ENCODE measurements around the gene PPP4C.

Gene PPP4C

DNA sequence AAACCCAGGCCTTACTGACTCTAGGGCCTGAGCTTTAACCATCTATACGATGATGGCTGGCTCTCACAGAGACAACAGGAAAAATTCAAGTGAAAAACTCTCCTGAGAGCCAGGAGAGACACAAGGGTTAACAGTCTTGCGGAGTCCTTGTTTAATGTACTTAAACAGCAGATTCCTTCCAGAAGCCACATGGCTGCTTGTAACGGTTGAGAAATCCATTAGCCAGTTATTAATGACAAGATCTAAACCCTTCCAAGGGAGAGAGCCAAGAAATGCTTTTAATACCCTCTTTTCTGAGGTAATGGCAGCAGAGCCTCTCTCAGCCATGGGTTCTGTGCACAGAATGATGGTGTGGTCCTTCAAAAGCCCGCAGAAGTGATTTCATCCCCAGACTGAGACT lies 15.4 kb upstream of the PPP4C start:
- no peak for DNase-seq

DNA sequence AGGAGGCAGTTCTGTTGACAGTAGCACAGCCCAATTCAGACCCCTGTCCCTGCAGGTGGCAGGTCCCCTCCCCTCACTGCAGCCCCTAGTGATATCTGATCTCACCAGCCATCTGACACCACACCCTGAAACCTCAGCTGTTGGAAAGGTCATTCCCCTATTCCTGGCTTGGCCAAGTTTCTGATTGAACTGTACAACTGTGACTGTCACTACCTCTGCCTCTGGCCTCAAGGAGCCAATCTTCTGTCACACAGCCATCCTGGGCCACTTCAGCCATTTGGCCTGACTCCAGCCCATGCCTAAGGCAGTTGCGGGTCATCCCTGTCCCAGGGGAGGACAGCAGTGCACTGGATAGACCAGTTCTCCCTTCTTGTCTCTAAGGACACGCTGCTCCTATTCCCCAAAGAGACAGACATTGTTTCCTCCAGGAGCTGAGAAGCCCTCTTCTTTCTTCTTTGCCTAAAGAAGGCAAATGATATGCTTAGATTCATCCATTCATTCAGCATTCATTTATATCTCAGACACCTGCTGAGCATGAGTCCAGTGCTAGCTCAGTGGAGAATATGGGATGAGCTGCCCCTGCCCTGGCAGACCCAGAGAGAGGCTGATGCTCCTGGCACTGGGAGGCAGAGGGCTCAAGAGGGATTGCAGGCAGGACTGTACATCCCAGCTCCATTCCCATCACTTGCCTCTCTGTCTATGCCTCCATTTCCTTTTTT lies 14.8 kb upstream of the PPP4C start:
- DNase-seq = no peak

DNA sequence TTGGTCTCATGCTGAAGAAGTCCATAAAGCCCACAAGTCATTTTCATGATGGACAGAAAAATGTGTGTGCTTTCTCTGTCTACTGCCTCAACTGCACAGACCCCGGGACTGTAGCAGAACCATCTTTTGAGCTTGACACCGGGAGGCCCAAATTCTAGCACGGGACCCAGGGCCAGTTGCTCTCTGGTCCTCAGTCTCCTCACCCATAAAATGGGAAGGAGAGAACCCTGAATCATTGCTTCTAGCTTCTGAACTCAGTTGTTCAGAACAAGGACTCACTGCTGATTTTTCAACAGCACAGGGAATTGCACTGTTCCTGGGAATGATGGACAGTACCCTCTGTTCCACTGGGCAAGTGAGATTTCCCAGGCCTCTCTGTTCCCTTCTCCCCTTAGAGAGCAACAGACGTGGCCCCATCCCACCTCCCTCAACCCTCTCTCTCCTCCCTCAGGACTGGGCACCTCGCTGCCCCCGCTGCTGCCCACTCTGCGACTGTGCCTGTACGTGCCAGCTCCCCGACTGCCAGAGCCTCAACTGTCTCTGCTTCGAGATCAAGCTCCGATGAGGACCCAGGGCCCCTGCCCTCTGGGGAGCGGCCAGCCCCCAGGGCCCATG lies 12.4 kb upstream of the PPP4C start:
- no peak for DNase-seq

DNA sequence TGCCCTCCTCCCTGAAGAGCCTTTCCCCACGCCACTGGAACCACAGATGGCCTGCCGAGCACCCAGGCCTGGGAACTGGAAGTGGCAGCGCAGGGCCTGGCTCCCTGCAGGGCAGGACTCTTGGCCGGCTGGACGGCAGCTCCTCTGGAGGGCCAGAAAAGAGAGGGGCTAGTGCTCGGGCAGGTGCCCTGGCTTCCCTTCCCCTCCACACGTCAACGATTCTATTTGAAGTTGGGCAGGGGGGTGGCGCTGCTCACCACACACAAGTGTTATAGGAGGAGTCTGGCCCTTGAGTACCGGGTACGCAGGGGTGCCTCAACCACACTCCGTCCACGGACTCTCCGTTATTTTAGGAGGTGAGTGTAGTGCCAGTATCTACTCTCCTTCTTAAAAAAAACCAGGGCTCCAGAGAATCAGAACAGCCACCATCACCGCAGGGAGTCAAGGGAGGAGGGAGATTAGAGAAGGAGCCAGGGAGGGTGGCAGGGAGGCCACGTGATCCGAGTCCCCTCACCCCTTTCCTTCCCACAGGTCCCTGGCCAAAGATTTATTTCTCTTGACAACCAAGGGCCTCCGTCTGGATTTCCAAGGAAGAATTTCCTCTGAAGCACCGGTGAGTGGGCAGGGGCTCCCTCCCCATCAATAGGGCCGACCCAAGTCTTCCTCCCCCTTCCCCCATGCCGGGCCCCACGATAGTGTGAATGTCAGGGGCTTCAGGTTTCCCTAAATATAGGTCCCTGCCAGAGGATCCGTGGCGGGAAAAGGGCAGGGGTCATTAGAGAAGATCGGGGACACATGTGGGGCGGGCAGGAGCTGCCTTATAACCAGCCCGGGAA lies 11.7 kb upstream of the PPP4C start:
- DNase-seq = peak; percentile 95

DNA sequence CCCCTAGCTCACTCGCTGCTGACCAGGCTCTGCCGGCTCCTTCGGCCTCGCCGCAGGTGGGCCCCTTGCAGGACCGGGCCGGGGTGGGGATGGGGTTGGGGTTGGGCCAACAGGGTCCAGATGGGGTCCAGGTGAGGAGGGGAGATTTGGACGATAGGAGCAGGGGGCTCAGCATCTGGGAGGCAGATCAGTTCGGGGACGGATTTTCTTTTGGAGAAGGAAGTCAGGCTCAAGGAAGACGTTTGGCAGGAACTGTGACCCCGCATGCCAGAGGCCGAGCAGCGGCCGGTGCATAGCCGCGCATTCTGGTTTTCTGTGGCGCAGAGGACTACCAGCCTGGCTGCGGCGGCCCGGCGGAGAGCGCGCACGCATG lies 11.1 kb upstream of the PPP4C start:
- DNase-seq = no peak

DNA sequence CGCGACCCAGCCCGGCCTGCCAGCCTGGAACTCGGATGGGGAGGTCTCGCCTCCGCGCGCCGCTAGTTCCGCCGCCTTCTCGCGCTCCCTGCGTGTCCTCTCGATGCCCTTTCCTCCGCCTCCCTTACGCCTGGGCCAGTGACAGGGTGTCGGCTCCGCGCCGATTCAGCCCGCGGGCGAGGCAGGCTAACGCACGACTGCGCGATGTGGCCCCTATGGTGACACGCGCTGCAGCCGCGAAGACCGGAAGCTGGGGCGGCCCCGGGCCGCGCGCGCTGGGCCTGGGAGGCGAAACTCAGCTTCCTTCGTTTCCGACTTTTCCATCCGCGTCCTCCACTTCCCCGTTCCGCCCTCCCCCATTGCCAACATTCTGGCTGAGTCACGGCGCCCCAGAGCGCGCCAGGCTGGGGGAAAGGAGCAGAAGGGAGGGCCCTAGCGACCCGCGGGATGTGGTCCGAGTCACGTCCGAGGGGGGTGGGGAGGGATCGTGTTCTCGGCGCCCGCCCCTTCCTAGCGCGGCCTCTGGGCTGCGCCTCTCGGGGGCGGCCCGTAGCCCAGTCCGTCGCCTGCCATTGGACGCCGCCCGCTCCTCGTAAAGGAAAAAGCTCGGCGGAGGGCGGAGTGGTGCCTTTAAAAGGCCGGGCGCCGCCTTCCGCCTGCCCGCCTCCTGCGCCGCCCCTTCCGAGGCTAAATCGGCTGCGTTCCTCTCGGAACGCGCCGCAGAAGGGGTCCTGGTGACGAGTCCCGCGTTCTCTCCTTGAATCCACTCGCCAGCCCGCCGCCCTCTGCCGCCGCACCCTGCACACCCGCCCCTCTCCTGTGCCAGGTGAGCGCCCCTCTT lies 10.5 kb upstream of the PPP4C start, which contains the start of gene ALDOA:
Gene ALDOA (plus strand): TSS at position 659 of the 841 bp plus-strand sequence. CDS start 1,138 bp downstream, outside the sequence.
- peak; percentile 98 for DNase-seq

DNA sequence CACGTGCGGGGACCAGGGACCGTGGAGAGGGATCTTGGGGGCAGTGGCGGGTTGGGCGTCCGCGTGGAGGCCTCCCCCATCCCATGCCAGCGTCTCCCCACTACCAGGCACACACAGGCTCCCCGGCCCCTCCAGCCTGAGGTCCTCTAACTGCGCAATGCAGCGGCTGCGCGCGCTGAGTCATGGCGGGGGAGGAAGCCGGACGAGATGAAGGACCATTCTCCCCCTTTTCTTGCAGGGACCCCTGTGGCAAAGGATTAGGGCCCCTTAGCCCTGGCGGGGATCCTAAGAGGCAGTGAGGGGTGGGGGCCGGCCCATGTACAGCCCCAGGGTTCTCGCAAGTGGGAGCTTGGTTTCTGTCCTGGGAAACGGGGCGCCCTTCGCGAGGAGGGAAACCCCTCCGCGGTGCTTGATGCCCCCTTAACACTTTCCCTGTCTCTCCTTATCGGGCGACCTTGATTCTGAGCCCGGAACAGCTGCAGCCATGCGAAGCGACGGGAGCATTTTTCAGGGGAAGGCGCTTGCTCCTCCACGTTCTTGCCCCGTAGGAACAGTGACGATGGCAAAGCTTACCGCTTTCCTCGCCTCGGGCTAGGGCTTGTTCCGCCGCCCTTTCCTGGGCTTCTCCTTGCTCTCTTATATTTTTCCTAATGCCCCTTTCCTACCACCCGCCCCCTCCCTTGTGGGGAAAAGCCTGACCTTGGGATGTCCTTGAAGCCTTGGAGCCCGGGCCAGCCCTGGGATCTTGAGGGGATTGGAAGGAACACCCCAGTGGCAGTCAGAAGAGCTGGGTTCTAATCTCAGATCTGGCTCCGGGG lies 9.6 kb upstream of the PPP4C start:
- DNase-seq = no peak

DNA sequence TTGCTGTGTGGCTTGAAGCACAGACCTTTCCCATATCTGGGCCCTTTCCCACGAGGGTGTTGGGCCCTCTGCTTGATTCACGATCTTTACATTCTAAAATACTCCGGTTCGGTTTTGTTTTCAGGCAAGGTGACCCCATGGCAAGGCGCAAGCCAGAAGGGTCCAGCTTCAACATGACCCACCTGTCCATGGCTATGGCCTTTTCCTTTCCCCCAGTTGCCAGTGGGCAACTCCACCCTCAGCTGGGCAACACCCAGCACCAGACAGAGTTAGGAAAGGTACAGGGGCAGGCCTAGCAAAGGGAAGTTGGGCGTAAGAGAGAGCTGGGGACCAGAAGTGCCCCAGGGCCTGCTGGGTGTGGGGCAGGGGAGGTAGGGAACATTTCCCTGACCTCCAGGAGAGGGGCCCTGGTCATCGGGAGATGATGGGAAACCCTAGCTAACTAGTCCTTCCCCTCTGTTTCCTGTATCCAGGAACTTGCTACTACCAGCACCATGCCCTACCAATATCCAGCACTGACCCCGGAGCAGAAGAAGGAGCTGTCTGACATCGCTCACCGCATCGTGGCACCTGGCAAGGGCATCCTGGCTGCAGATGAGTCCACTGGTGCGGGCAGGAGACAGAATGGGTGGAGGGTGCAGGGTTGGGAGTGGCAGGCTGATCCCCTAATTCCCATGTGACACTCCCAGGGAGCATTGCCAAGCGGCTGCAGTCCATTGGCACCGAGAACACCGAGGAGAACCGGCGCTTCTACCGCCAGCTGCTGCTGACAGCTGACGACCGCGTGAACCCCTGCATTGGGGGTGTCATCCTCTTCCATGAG lies 8.8 kb upstream of the PPP4C start:
- no peak for DNase-seq

DNA sequence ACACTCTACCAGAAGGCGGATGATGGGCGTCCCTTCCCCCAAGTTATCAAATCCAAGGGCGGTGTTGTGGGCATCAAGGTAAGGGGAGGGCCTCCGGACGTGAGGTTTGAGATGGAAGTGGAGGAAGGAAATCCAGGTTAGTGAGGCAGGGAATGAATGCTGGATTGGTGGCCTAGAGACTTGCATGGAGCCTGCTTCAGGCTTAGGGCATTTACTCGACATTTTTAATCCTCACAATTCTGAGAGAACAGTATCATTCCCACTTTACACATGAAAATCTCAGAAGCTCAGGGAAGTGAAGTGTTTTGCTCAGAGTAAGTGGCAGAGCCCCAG lies 8.2 kb upstream of the PPP4C start:
- no peak for DNase-seq

DNA sequence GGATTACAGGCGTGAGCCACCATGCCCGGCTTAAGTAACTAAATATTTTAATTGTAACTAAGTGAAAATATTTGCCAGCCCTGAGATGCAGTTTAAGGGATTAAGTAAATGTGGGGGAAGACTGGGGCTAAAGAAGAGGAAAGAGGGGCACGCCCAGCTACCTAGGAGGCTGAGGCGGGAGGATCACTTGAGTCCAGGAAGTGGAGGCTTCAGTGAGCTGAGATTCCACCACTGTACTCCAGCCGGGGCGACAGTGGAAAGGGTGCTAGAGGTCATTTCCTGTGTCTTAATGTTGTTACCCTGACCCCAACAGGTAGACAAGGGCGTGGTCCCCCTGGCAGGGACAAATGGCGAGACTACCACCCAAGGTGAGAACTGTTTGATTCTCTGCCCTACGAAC lies 7.5 kb upstream of the PPP4C start:
- no peak for DNase-seq

DNA sequence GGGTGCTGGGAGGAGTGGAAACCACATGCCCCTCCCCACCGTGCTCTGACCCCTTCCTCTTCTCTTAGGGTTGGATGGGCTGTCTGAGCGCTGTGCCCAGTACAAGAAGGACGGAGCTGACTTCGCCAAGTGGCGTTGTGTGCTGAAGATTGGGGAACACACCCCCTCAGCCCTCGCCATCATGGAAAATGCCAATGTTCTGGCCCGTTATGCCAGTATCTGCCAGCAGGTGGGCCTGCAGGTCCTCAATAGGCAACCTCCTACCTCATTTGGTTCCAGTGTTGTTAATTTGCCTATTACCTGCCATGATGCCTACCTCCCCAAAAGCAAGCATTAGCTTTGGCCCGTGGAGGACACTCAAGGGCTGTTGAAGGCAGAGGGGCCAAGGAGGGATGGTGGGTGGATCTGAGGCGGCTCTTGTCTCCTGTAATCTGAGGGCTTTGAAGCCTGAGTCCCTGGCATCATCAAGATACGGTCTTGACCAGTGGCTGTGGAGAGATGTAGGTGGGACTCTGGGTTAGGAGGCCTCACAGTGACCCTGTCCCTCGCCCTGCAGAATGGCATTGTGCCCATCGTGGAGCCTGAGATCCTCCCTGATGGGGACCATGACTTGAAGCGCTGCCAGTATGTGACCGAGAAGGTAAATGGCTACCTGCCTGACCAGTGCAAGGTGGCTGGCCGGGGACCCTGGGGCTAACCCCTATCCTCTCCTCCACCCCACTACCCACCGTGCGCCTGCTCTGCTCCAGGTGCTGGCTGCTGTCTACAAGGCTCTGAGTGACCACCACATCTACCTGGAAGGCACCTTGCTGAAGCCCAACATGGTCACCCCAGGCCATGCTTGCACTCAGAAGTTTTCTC lies 6.8 kb upstream of the PPP4C start:
- no peak for DNase-seq

DNA sequence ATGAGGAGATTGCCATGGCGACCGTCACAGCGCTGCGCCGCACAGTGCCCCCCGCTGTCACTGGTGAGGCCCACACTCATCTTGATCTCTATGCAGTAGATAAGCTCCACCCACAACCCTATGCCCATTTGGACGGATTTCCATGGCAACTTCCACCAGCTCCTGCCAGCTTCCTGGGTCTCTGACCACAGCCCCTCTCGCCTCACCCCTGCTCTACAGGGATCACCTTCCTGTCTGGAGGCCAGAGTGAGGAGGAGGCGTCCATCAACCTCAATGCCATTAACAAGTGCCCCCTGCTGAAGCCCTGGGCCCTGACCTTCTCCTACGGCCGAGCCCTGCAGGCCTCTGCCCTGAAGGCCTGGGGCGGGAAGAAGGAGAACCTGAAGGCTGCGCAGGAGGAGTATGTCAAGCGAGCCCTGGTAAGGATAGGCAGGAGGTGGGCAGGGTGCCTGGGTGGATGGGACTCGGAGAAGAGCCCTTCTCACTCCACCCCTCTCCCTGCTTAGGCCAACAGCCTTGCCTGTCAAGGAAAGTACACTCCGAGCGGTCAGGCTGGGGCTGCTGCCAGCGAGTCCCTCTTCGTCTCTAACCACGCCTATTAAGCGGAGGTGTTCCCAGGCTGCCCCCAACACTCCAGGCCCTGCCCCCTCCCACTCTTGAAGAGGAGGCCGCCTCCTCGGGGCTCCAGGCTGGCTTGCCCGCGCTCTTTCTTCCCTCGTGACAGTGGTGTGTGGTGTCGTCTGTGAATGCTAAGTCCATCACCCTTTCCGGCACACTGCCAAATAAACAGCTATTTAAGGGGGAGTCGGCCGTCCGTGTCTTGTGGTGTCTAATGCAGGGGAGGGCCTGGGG lies 6.0 kb upstream of the PPP4C start:
- DNase-seq = no peak

DNA sequence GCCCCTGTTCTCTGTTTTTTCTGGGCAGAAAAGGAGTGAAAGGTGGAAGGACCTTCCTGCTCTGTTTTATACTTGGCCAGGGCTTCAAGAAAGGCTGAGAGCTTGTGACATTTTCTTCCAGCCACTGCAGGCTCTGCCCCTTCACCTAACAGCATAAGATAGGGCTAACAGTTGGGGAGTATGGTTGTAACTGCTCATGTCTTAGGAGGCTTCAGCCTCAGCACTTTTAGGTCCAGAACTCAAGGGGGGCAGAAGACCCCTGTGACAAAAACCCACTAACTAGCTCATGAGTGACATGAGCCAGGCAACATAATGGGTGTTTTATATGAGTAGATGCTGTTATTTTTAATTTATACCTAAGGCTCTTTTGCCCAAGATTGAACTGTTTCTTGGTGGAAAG lies 5.3 kb upstream of the PPP4C start:
- no peak for DNase-seq

DNA sequence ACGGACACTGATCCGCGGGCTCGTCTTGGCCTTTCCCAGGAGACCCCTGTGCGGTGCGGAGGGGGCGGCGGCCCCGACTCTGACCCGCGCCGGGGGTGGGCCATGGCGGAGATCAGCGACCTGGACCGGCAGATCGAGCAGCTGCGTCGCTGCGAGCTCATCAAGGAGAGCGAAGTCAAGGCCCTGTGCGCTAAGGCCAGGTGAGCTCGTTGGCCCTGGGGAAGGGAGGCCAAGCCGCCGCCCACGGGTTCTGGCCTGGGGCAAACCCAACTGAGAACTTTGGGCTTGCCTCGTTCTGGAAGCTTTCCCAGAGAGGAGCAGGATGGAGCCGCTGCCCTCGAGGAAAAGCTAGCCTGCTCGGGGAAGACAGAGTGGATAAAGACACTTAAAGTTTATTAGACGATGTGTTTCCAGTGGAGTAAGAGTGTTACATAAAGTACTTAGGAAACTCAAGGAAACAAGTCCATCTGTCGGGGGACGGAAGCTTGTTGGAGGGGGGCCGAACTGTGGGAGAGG lies 540 bp downstream of the PPP4C start:
- DNase-seq = no peak

DNA sequence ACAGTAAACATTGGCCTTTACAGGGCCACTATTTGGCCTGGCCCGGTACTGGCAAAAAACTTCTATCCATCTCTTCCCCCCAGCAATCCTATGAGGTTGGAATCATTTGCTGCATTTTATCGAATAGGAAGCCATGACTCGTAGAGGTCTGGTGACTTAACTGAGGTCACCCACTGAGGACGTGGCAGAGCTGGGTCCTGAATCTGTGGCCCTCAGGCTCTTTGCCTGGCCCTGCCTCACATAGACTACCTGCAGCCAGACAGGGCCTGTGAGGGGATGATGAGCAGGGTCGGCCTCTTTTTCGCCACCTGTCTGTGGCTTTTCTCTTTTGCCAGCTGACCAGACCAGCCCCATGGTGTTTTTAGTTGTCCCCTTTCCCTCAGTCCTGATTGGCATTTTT lies 1.9 kb downstream of the PPP4C start:
- no peak for DNase-seq

DNA sequence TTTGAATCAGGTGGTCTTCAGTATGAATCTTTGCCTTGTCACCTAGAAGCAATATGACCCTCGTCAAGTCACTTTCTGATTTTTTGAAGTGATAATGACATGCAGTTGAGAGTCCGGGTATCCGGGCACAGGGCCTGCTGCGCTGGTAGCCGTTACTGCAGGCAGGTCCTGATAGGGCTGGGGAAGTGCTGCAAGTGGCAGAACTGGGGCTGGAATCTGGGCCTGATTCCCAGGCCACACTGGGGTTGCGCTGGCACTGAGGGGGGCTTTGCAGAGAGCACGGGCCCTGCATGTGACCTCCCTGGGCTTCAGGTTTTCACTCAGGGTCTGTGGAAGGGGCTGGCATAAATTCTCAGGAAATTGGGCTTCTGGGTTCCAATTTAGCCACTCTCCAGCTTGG lies 3.0 kb downstream of the PPP4C start:
- no peak for DNase-seq

DNA sequence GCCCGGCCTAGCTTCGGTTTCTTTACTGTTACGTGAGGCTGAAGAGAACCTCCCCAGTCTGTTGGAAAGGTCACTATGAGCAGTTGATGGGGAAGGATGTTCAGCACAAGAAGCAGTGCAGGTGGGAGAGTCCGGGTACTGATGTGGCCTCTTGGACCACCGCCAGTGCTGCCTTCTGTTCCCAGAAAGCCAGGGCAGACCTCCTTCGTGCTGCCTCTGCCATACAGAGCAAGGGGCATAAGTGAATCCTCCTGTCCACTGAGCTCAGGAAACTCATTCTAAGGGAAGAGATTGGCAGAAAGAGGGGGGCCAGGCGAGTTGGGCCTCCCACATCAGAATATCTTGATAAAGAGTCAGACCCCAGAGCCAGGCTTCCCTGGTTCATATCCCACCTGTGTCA lies 3.7 kb downstream of the PPP4C start:
- no peak for DNase-seq

DNA sequence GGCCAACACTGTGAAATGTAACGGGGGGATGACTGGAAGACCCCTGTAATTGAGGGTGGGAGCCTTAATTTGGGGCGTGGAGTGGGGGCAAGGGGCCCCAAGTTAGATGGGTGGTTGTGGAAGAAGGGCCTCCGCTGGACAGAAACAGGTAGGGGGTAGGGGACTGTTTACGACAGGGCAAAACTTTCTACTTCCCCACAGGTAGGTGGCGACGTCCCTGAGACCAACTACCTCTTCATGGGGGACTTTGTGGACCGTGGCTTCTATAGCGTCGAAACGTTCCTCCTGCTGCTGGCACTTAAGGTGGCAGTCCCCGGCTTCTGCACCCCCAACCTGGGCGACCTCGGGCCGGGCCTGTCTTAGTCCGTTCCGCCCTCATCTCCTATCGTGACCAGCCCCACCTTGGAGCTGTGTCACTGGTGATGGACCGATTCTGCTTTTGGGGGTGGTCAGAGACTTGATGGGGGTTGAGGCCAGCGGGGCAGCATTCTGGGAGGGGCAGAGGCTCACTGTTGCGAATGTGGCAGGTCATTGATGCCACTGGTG lies 6.8 kb downstream of the PPP4C start:
- DNase-seq = no peak

Data from NCI-H510A treated with DMSO at 0.1 percent for 48 hours (cell line).